NCI-H2081 (cell line): ENCODE results near the gene CDC25B.
"Not testable (repeated sequence)": the region's sequence is repeated elsewhere in the genome, so short reads cannot be mapped to it uniquely, and the experiment has no call there.

Experiments used
- DNase-seq, 2 experiments: peaks; one replicate each; lab custom pipeline; 2025; lab: John Stamatoyannopoulos, UW

CDC25B gene

GRCh38 chr20:3785240-3786125, 10.6 kb upstream of the CDC25B start:
- peak in 1 of 2 experiments; percentile 48 for DNase-seq

DNA sequence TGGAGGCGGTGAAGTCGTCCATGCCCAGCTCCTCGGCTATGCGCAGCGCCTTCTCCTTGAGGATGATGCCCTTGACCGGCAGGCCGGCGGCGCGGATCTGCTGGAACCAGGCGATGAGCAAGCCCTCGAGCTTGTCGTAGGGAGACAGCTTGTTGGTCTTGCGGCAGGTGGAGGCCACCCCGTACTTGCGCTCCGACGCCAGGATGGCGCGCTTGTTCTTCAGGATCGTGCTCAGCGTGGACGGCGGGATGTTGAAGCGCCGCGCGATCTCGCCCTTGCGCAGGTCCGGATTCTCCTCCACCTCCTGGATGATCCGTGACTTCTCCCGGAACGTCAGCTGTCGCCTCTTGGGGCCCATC, 10.0 kb upstream of the CDC25B start:
- peak in 1 of 2 experiments; percentile 46 for DNase-seq

DNA sequence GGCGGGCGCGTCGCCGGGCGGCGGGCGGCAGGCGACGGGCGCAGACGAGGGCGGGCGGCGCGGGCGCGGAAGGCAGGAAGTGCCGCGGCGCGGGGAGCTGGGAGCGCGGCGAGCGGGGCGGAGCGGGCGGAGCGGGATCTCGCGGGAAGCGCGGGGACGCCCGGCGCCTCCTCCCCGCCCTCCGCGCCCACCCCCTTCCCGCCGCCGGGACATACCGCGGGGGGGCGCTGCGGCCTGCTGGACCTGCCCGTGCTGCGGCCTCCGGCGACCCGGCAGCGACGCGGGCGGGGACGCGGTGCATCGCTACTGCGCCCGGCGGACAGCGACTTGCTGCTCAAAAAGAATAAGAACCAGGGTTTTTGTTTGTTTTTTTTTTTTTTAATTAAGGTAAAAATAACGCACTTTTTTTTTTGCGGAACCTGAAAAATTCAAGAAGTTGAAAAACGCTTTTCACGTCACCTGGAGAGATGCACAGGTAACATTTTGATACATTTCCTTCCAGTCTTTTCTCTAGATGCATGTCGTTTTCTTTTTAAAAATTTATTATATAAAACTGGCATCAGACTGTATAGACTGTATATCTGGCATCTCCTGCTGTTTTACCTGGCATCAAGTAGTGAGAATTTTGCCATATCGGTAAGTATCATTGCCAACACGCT, 9.3 kb upstream of the CDC25B start, which contains the start of gene CENPB:
Gene CENPB, minus strand, starts transcription at position 76 of the 659 bp plus-strand sequence. CDS start 257 bp downstream, outside the sequence.
- peak; percentile 86 to 88 for DNase-seq

DNA sequence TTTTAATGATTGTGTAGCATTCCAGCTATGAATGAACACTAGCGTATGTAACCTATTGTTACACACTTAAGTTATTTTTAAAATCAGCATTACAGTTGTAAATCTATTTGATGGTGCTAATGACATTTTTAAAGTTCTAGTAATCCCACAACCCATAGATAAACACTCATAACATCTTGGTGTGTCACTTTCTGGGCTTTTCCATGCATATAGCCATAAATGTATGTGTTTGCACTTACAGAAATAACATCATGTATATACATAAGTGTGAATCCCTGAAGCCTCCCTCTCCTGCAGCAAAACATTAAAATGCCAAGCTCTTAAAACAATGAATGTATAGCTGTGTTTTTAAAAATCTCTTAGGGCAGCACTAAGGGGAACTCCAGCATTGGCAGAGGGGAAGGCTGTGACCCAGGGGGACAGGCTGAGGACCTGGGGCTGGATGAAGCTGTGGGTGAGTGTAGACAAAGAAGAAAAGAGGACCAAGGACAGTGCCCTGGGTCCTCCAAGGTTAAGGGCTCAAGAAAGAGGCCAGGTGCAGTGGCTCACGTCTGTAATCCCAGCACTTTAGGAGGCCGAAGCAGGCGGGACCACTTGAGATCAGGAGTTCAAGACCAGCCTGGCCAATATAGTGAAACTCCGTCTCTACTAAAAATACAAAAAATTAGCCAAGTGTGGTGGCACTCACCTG, 8.6 kb upstream of the CDC25B start:
- no peak for DNase-seq

DNA sequence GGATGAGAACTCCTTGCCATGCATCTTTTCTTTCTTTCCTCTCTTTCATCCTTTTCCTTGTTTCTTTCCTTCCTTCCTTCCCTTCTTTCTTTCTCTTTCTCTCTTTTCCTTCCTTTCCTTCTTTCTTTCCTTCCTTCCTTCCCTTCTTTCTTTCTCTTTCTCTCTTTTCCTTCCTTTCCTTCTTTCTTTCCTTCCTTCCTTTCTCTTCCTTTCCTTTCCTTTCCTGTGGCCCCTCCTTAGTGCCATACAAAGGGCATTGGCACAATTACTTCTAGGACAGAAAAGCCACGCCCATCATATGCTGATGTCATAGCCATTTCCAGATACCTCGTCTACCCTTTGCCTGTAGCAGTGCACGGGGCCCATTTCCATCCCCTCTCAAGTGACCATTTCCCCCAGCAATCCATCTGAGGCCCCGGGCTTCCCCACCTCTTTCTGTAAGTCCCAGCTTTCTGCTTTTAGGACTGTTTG, 7.4 kb upstream of the CDC25B start:
- DNase-seq: no peak

DNA sequence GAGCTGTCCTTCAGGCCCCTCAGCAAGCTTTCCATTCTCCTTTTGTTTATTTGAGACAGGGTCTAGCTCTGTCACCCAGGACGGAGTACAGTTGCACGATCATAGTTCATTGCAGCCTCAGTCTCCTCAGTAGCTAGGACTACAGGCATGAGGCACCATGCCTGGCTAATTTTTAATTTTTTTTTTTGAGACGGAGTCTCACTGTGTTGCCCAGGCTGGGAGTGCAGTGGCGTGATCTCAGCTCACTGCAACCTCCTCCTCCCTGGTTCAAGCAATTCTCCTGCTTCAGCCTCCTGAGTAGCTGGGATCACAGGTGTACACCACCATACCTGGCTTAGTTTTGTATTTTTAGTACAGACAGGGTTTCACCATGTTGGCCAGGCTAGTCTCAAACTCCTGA, 6.9 kb upstream of the CDC25B start:
- not testable (repeated sequence) for DNase-seq

GRCh38 chr20:3794168-3794567, 1.9 kb upstream of the CDC25B start:
- not testable (repeated sequence) for DNase-seq

- DNase-seq: no peak
Observed at GRCh38 chr20:3794701-3795420, 1.2 kb upstream of the CDC25B start.

DNA sequence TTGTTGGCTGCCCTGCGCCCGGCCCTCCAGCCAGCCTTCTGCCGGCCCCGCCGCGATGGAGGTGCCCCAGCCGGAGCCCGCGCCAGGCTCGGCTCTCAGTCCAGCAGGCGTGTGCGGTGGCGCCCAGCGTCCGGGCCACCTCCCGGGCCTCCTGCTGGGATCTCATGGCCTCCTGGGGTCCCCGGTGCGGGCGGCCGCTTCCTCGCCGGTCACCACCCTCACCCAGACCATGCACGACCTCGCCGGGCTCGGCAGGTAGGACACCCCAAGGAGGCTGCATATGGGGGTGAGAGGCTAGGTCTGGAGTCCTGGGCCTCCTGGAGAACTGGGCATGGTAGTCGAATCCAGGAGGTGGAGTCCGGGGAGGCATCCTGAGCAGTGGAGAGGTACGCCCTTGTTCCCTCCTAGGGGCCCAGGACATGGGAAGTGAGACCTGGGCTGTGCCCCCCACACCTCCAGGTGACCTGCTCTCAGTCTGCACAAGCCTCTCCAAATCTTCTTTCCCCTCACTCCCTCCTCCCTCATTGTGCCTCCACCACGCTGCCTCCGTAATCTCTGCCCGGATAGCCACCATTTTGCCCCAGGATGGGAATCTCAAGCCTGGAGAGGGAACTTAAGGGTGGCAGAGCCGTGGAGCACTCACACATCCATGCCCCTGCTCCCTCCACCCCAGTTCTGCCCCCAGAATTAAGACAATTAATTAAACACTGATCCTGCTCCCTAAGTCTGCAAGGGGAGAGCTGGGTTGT, 541 bp downstream of the CDC25B start:
- peak in 1 of 2 experiments; percentile 11 for DNase-seq

- no peak for DNase-seq
Observed at GRCh38 chr20:3797226-3797545, 1.1 kb downstream of the CDC25B start.

DNA sequence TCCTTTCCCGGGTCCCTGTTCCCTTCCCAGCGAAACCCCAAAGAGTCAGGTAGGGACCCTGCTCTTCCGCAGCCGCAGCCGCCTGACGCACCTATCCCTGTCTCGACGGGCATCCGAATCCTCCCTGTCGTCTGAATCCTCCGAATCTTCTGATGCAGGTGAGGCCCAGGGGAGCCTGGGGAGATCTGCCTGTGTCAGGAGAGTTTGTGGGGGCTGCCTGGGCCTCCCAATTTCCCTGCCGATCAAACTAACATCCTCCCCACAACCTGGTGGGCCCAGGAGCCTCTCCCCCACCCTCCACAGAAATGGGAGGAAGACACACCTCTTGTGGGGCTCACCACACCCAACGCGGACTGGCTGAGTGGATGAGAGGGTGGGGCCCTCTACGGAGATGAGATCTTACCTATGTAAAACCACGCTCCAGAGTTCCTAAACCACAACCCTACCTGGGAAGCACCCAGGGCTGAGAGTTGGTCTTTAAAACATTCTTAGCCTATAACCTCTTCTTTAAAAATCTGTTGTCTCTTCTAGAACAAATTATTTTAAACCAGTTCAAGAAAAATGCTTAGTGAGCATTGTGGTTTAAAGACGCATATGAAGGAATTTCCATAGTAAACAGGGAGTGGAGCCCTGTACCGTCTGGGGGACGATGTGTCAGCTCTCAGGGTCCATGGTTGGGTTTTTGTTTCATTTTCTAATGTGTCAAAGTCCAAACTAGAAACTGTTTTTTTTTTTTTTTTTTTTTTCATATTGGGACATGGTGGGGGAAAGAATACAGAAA, 1.7 kb downstream of the CDC25B start:
- peak in 1 of 2 experiments; percentile 16 for DNase-seq

- no peak for DNase-seq
Observed at GRCh38 chr20:3798373-3798768, 2.3 kb downstream of the CDC25B start.

- no peak for DNase-seq
Observed at GRCh38 chr20:3798908-3799248, 2.8 kb downstream of the CDC25B start.

GRCh38 chr20:3800256-3800877, 4.3 kb downstream of the CDC25B start:
- DNase-seq: no peak

- DNase-seq: no peak
Observed at GRCh38 chr20:3800878-3801260, 4.8 kb downstream of the CDC25B start.

GRCh38 chr20:3801299-3801698, 5.2 kb downstream of the CDC25B start:
- no peak for DNase-seq

- DNase-seq: no peak
Observed at GRCh38 chr20:3801846-3802245, 5.7 kb downstream of the CDC25B start.

- DNase-seq: no peak
Observed at GRCh38 chr20:3802524-3803239, 6.6 kb downstream of the CDC25B start.

DNA sequence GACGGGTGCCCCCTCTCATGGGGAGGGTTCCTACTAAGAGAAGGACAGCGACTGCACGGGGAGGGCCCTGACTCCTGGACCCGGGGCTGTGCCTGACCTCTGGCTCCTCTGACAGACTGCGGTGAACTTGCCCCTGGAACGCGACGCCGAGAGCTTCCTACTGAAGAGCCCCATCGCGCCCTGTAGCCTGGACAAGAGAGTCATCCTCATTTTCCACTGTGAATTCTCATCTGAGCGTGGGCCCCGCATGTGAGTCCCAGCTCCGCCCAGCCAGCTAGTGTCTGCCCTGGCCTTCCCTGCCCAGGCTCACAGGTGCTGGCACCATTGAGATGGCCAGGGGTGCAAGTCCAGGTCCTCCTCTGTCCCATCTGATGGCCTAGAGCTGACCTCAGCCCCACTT, 7.2 kb downstream of the CDC25B start:
- no peak for DNase-seq
